Gastroesophageal sphincter (tissue), 3 donors: ENCODE measurements around the gene MEIKIN.

Source experiments
- CTCF ChIP-seq, 4 experiments: fragments of 200-600 bp in 2 of 4; fragments of 450-650 bp in 2 of 4; sonication (generic) in 1 of 4; IDR thresholded peaks; one replicate each; pipeline ENCODE4 v1.5.1; 2017 to 2019; ENCODE audit warnings: antibody characterized with exemption in 4 of 4, mild to moderate bottlenecking in 2 of 4, moderate library complexity in 2 of 4
- POLR2AphosphoS5 ChIP-seq: sonication (generic); formaldehyde crosslinking; IDR thresholded peaks from one replicate; pipeline ENCODE4 v1.6.1; 2017; ENCODE audit warnings: antibody characterized with exemption

DNA sequence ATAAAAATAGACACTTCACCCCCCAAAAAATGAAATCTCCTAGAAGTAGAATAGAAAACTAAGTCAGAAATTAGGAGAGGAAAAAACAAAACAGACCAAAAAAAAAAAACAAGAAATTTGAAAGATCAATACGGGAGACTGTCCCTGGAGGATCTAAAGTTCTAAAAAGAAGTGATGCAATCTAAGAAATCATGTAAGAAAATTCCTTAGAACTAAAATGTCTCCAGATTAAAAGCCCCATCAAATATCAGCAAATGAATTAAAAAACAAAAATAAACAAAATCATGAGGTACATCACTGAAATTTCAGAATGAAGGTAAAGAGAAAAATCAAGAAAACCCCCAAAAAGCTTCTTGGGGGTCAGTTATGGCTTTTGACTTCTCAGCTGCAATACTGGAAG lies 162.1 kb downstream of the MEIKIN start:
- TF ChIP-seq CTCF (IDR thresholded peaks at IDR 0.05): no peak
- TF ChIP-seq POLR2AphosphoS5: no peak
